A673 (cell line): Measurements from ENCODE around the gene COL20A1. TPM values are rescaled to one million over a fixed set of nuclear protein-coding genes. Genes with fewer than 3 reads are reported as not detected.

Experiments
- Bru-seq: library from RNA; stranded (reverse); fragments of 400-500 nt; gene quantifications from one replicate; lab custom pipeline; 2021; lab: Mats Ljungman, UMichigan
- BruChase-seq, 2 experiments: library from RNA; stranded (reverse); fragments of 400-500 nt; gene quantifications; one replicate each; lab custom pipeline; 2021; lab: Mats Ljungman, UMichigan
- BruUV-seq: library from RNA; stranded (reverse); fragments of 400-500 nt; replicated peaks from 2 replicates; lab custom pipeline; 2021; lab: Mats Ljungman, UMichigan
- CTCF ChIA-PET: fragments of 300-600 bp; sonication (Branson Sonifier 250); formaldehyde crosslinking; loops from one replicate; lab custom pipeline; 2022; ENCODE audit warnings: antibody characterized with exemption; lab: Charles Lee
- POLR2A ChIA-PET: fragments of 300-600 bp; sonication (Branson Sonifier 250); formaldehyde crosslinking; loops from one replicate; lab custom pipeline; 2022; ENCODE audit warnings: antibody characterized with exemption; ENCODE audit not compliant: low non-redundant PET; lab: Charles Lee
- DNase-seq: peaks from one replicate; pipeline ENCODE4 v3.0.0-alpha.2; 2015; ENCODE audit warnings: low spot score
- H3K27ac ChIP-seq: fragments of 200-600 bp; sonication (generic); 2 replicates; pipeline ENCODE4 v1.5.1; 2016; ENCODE audit warnings: mixed run types, low read depth, mild to moderate bottlenecking, mixed read lengths, antibody characterized with exemption, low read length; ENCODE audit not compliant: poor library complexity, severe bottlenecking
- H3K27me3 ChIP-seq: fragments of 200-600 bp; sonication (generic); replicated peaks from 2 replicates; pipeline ENCODE4 v1.6.1; 2017; ENCODE audit warnings: mixed run types, low read depth, mild to moderate bottlenecking, mixed read lengths, antibody characterized with exemption, low read length; ENCODE audit not compliant: insufficient read depth, poor library complexity
- H3K36me3 ChIP-seq: fragments of 200-600 bp; sonication (generic); 2 replicates; pipeline ENCODE4 v1.6.1; 2016; ENCODE audit warnings: mixed run types, mild to moderate bottlenecking, mixed read lengths, antibody characterized with exemption, low read length; ENCODE audit not compliant: insufficient read depth, poor library complexity, severe bottlenecking
- H3K4me1 ChIP-seq: fragments of 200-600 bp; sonication (generic); 2 replicates; pipeline ENCODE4 v1.6.1; 2017; ENCODE audit warnings: mixed run types, mild to moderate bottlenecking, mixed read lengths, antibody characterized with exemption, low read length; ENCODE audit not compliant: insufficient read depth, poor library complexity, severe bottlenecking
- H3K4me3 ChIP-seq: fragments of 200-600 bp; sonication (generic); 2 replicates; pipeline ENCODE4 v1.5.1; 2016; ENCODE audit warnings: low read depth, mixed run types, mild to moderate bottlenecking, mixed read lengths, low read length; ENCODE audit not compliant: poor library complexity, severe bottlenecking
- H3K9me3 ChIP-seq: fragments of 200-600 bp; sonication (generic); 2 replicates; pipeline ENCODE4 v1.6.1; 2016; ENCODE audit warnings: mixed run types, low read depth, mild to moderate bottlenecking, mixed read lengths, antibody characterized with exemption, low read length; ENCODE audit not compliant: poor library complexity, severe bottlenecking
- CTCF ChIP-seq: fragments of 300-800, 200-600 bp; sonication (generic); conservative IDR thresholded peaks from 2 replicates; pipeline ENCODE4 v1.5.1; 2017; ENCODE audit warnings: low read depth, mild to moderate bottlenecking, antibody characterized with exemption, low read length, moderate library complexity, mixed read lengths
- EZH2 ChIP-seq: fragments of 200-600 bp; sonication (generic); IDR thresholded peaks from 2 replicates; pipeline ENCODE4 v1.6.1; 2017; ENCODE audit warnings: borderline replicate concordance, low read depth, mild to moderate bottlenecking, mixed read lengths, antibody characterized with exemption, low read length; ENCODE audit not compliant: poor library complexity, severe bottlenecking
- intact Hi-C: fragments of 100-400 bp; cut with micrococcal nuclease; formaldehyde crosslinking; loops from one replicate; pipeline ENCODE4 v1.10.0; 2022; ENCODE audit not compliant: unreplicated experiment
- long read RNA-seq: library from polyadenylated mRNA; stranded (forward); transcript quantifications from one replicate; pipeline ENCODE4 v2.0.0, GENCODE V29; 2022
- total RNA-seq: library from RNA; stranded (reverse); gene quantifications from 2 replicates; pipeline ENCODE4 v1.2.3, GENCODE V29; 2021

COL20A1 gene
- total RNA-seq (not detected in 2 replicates), Bru-seq, nascent RNA (percentile 2 among the genes with signal in this experiment), BruChase-seq, experiment 1, labeled RNA remaining after a 2-hour chase (percentile 11 among the genes with signal in this experiment), BruChase-seq, experiment 2, labeled RNA remaining after a 6-hour chase (percentile 26 among the genes with signal in this experiment)
- long read RNA-seq = 0 reads

GRCh38 chr20:63292904-63293303 is at the start of gene COL20A1:
Gene COL20A1, plus strand, starts transcription at chr20:63293186. Its CDS starts 1,922 bp downstream, at chr20:63295108.
- TF ChIP-seq CTCF (no peak), EZH2 (no peak)
- no peak within 1 kb of the TSS for H3K27ac ChIP-seq
- no peak within 1 kb of the TSS for H3K4me3 ChIP-seq
- H3K36me3 ChIP-seq = no peaks in the 10 kb centered on the region
- peaks cover 29% of the 10 kb centered on the region for H3K27me3 ChIP-seq
- POLR2A ChIA-PET = no interaction called here
- intact Hi-C loops = no loop called here
- no peaks in the 10 kb centered on the region for H3K4me1 ChIP-seq
- BruUV-seq = no TSS peak
- CTCF ChIA-PET = no interaction called here
- DNase-seq = no peak
- H3K9me3 ChIP-seq = no peaks in the 10 kb centered on the region

GRCh38 chr20:63243604-63244247 is 49.3 kb upstream of the COL20A1 start:
- no peak overlapping the region for H3K27ac ChIP-seq
- H3K4me1 ChIP-seq = no peaks in the 10 kb centered on the region
- POLR2A ChIA-PET = no interaction called here
- TF ChIP-seq CTCF (no peak), EZH2 (no peak)
- no peaks in the 10 kb centered on the region for H3K27me3 ChIP-seq
- no peak for DNase-seq
- no peak overlapping the region for H3K4me3 ChIP-seq
- BruUV-seq = no TSS peak
- H3K36me3 ChIP-seq = no peaks in the 10 kb centered on the region
- intact Hi-C loops = no loop called here
- H3K9me3 ChIP-seq = no peaks in the 10 kb centered on the region
- CTCF ChIA-PET = interaction anchor here (0.6 kb wide), 2 partner anchors 317 to 420 kb away, joined by 5 to 6 read pairs; no protein-coding TSS in a partner anchor

- no peak for DNase-seq
- H3K27me3 ChIP-seq = peaks cover 4% of the 10 kb centered on the region
- H3K9me3 ChIP-seq = no peaks in the 10 kb centered on the region
- TF ChIP-seq EZH2 (no peak), CTCF (no peak)
- POLR2A ChIA-PET = no interaction called here
- H3K4me1 ChIP-seq = no peaks in the 10 kb centered on the region
- BruUV-seq = no TSS peak
- H3K36me3 ChIP-seq = no peaks in the 10 kb centered on the region
- no peak overlapping the region for H3K4me3 ChIP-seq
- H3K27ac ChIP-seq = no peak overlapping the region
- CTCF ChIA-PET = no interaction called here
- intact Hi-C loops = no loop called here
These were observed 48.5 kb upstream of the COL20A1 start for GRCh38 chr20:63244468-63244867.
